GM19452 (cell line): ENCODE results near the gene RAPGEF1.
A peak's percentile ranks its signal among the peaks of the same experiment; 100 is the strongest.

Experiments used
- ATAC-seq: cut with Tn5 transposase; IDR thresholded peaks from one replicate; pipeline ENCODE4 v1.9.1; 2021; ENCODE audit not compliant: unreplicated experiment

RAPGEF1 gene

DNA sequence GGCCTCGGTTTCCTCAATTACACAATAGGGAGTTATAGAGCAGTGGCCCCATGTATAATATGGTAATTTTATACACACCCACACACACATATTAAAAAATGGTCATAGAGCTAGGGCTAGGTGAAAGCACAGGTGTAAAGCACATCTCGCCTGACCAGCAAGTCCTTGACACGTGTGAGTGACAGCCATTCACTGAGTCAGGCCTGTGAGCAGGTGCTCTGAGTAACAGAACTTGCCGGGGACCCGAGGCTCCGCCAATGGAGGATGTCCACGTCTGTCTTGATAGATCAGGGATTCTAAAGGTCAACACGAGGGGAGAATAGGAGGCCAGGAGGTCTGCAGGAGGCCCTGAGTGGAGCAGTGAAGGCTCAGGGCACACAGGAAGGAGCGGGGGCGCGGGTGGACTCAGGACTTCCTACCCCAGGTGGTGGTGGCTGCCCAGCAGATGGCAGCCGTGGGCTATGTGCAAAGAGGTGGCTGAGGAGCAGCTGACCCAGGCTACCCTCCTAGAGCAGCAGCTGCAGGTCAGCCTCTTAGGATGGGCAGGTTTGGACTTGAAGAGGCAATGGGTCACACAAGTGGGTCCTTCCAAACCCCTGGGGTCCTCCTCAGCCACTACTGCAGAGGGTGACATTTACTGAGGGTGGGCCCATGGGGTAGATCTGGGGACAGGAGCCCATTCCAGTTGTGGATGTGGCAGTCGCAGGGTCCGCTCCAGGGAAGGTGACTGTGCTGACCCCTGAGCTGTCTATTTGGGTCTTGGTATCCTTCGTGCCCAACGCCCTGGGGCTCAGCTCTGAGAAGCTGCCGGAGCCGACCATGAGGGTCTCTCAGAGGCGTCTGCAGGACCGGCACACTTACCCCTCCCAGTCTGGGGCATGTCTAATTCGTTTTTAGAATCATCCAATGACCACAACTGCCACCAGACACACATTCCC is 148.7 kb downstream of the RAPGEF1 start:
- no peak for ATAC-seq

DNA sequence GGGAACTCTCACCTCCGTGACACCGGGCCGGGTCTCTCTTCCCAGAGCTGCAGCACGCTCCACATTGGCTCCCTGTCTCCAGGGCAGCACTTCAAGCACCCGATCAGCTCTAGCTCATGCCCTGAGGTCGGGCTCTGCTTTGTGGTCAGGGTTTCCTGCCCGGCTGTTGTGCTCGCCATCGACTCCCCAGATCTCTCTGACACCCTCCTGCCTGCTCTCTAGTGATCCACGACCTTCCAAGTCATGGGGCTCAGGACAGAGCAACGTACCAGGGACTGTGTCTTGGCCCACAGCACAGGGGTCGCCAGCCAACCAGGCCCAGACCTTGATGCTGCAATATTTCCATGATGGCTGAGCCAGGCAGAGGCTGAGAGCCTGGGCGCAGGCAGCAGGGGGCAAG is 149.4 kb downstream of the RAPGEF1 start:
- no peak for ATAC-seq

DNA sequence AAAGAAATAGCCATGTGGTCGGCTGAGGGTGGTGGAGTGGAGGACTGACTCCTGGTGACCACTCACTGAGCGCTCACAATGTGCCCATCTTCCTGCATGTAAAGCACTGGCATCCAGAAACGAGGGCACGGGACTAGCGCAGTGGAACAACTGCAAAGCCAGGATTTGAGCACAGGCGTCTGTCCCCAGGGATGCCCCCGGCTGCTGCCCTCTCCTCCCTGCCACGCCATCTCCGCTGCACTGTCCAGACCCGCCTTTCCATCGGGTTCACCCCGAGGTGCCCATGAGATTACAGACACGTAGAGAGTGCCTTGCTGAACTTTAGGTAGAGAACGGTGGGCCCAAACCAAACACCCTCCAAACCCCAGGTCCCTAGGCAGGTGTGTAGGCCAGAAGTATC is 149.9 kb downstream of the RAPGEF1 start:
- ATAC-seq = no peak

GRCh38 chr9:131589124-131589711 is 150.7 kb downstream of the RAPGEF1 start:
- no peak for ATAC-seq

DNA sequence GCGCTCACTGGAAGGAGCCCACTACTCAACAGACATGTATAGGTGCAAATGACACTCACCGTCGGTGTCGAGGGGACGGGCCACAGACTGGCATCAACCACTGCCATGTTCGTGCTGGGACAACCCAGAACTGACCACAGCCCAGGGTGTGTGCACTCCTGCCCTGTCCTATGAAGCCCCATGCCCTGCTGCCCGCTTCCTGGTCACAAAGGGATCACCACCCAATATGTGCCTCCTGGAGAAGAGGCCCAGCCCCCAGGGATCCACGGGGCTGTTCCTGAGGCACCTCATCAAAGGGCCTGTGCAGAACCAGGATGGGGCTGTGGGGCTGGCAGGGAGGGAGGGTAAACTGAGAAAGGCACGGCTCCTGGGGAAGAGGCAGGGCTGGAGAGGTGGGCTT is 151.5 kb downstream of the RAPGEF1 start:
- no peak for ATAC-seq

- ATAC-seq = no peak
These were observed 152.0 kb downstream of the RAPGEF1 start for GRCh38 chr9:131587906-131588305.

DNA sequence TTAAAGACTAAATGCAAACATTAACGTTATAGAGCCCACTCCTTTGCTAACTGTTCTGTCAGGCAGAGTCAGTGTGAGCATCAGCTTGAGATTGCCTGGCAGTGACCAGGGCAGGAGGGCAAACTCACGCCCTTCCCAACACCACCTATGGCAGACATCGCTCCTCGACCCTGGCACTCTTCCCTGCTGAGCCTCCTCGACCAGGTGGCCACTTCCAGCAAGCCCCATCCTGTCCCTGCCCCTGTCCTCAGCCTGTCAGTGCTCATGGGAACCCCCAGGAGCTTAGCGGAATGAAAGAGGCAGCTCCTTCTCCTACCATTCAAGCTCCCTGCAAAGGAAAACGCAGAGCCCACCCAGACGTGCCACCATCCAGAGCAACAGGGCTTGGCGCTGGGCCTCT is 152.5 kb downstream of the RAPGEF1 start:
- ATAC-seq = no peak

- no peak for ATAC-seq
These were observed 154.5 kb downstream of the RAPGEF1 start for GRCh38 chr9:131585375-131585774.

- ATAC-seq = no peak
These were observed 155.0 kb downstream of the RAPGEF1 start for GRCh38 chr9:131584858-131585257.

DNA sequence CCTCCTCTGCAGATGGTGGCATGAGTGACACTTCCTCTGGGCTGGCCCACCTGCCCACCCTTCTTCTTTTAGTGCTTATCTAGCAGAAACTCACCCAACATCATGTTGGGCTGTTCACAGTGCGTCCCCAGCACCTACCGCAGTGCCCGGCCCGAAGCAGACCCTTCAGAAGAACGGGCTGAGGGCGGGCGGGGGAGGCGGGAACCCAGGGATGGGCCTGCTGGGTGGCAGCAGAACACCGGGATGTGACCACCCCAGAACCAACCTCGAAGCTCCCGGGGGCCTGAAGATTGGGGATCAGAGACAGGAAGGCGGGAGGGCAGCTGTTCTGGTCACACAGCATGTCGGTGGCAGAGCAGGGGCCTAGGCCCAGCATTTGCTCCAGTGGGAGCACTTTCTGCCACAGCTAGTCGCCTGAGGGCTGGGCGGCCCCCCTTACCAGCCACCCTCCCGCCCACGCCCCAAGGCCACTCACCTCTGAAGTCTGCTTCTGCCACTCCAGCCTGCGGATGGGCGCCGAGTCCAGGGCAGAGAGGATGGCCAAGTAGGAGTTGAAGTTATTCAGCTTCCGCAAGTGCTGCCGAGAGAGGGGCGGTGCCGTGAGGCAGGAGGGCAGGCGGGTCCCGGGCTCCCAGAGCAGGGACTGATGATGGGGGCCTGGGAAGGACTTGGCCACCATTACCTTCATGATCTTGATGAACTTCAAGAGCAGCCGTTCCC is 155.9 kb downstream of the RAPGEF1 start:
- no peak for ATAC-seq

DNA sequence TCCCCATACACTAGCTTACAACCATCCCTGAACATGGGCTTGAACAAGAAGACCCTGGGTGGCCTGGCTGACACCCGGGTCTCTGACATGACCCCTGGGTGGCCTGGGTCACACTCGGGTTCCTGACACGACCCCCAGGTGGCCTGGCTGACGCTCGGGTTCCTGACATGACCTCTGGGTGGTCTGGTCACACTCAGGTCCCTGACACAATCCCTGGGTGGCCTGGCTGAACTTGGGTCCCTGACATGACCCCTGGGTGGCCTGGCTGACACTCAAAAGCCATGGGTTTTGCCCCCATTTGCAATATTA is 156.6 kb downstream of the RAPGEF1 start:
- no peak for ATAC-seq

- no peak for ATAC-seq
These were observed 157.2 kb downstream of the RAPGEF1 start for GRCh38 chr9:131582466-131583336.

DNA sequence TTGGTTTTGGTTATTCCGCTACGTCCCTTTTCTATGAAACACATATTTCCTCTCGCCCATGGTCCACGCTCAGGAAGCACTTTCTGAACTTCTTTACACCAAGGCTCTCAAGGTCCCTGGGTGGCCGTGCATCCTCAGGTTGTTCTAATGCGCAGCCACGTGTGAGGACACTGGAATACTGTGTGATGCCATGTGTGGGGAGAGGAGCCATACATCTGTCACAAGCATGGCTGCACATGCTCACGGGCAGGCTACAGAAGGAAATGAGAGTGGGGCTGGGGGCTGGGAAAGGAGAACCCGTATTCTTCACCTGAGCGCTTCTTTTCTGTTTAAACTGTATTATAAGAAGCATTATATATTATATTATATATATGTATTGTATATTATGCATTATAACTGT is 157.8 kb downstream of the RAPGEF1 start:
- no peak for ATAC-seq

DNA sequence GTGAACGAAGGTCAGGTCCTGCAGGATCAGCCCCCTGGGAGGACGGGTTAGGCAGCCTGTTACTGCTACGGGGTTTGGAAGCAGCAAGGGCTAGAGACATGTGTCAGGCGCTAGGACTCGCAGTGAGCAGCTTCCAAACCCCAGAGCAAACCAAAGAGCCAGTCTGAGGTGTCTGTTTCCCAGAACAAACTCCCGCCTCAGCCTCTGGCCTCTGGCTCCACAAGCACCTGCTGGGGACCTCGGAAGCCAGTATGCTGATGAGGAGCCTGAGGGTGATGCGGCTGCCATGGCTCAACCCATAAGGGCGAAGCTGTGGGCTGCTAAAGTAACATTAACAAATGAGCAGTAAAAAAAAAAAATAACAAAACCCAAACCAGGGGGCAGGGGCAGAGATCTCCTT is 159.5 kb downstream of the RAPGEF1 start:
- ATAC-seq = no peak

DNA sequence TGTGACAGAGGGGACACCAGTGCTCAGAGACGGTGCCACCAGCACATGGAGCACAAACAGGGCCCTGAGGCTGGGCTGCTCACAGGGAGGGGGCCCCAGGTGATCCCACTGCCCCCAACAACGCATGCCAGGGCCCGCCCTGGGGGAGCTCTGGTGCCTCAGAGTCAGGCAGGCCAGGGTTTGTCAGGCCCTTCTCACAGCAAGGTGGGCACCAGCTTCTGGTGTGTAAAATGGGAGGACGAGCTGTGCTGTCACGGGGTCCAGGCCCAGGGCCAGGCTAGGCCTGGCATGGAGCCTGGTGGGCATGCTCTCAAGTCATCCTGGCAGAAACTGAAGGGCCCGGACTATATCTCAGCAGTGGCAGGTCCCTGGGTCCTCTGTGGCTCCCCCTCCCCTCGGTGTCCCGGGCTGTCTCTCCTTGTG is 160.1 kb downstream of the RAPGEF1 start:
- ATAC-seq = no peak

DNA sequence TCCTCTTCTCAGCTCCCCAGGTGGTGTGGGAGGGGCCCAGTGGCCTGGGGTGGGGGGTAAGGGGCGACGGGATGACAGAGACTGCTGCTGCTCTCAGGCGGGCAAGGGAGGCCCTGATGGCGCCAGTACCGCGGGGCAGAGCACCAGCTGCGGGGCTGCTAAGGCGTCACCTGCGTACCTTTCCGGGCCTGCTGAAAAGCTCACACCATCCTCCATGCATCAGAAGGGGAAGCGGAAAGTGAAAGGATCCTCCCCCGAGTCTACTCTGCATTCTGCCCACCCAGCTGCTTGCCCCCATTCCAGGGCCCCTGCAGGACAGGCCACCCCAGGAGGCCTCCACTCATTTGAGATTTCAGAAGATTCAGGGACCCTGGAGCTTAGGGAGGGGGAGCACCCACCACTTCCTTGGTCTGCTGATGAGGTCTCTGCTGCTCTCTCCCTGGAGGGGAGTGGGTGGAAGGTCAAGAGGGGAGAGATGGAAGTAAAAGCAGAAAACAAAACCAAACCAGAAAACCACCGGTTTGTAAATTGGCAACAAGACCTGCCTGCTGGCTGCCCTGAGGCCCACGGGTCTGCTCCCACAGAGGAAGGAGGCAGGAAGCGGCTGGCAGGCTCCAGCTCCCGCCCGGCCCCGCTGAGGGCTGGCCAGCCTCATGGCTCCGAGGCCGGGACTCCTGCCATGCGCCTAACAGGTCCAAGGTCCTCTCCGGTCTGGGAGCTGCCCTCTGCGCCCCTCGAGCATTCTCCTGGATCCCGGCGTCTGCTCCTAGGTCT is 161.0 kb downstream of the RAPGEF1 start:
- ATAC-seq = peak; percentile 60

DNA sequence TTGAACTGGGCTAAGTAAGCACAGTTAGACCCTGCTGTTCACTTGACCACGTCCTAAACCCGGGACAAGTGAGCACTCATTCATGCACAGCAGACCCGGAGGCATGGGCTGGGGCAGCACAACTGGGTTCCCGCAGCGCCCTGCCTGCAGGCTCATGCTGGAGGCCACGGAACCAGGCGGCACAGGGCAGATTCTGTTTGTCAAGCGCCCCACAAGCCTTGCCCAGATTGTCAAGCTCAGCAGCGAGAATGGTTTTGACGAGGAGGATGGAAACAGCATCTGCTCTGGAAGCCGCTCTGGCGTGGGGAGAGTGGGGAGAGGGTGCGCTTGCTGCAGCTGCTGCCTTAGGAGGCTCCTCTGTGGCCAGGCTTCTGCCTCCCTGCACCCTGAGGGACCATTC is 161.9 kb downstream of the RAPGEF1 start:
- no peak for ATAC-seq

DNA sequence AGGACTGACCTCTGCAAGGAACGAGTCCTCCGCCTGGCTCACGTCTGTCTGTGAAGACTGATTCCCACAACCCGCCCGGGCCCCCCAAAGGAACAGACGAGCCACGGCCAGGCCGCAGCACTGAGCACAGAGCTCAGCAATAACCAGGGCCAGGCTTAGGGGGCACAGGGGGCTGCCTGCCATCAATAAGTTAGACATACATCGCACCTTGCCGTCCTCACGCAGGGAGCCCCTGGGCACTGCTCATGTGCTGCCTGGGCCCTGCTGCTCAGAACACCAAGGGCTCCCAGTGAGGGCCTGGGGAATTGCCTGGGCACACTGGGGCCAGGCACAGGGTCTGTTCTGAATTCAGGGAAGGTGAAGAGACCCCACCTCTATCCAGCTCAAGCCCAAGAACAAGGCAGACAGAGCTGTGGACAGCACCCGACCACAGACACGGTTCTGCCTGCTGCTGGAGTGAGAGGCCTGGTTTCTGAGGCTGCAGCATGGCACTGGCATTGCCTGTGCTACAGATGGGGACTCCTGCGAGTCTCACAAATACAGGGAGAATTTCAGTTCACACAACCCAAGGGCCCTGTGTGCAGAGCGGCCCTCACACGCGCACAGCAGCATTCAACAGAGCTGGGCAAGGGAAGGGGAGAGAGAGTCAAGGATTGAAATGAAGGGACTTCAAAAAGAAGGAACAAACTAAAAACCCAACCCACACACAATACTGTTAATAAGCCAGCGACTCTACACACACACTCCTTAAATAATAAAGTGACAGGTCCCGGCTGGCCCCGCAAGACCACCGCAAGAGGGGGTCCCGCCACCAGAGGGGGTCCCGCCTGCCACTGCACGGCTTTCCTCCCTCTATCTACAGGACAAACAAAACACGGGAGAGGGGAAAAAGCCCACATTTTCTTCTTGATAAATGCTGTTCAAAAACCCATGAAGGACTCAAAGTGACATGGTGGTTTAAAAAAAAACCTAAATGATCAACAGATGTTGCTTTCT is 162.6 kb downstream of the RAPGEF1 start:
- ATAC-seq = no peak
